Mammary microvascular endothelial cell (primary cell): ENCODE data around the gene MEGF8. TPM values are rescaled to one million over a fixed set of nuclear protein-coding genes. Genes with fewer than 3 reads are reported as not detected.

ENCODE experiments used
- total RNA-seq: library from RNA; depleted of rRNA; stranded (reverse); fragments of >200 nt; gene quantifications from 2 replicates; pipeline ENCODE4 v1.2.3, GENCODE V29; 2015

Gene MEGF8
- total RNA-seq = 17.9 and 22.0 TPM in 2 replicates

GRCh38 chr19:42325308-42325895, at the start of gene MEGF8:
TSS of gene MEGF8 (plus strand) at chr19:42325635. CDS start at chr19:42326244, 609 bp downstream.

GRCh38 chr19:42301646-42302203, 23.7 kb upstream of the MEGF8 start, which contains the start of gene PRR19:
TSS of gene PRR19 (plus strand) at chr19:42302132. CDS start at chr19:42309585, 7,453 bp downstream.

GRCh38 chr19:42313096-42313839, 12.2 kb upstream of the MEGF8 start, which contains the start of gene TMEM145:
TSS of gene TMEM145 (plus strand) at chr19:42313309. CDS start at chr19:42313377, 68 bp downstream.

GRCh38 chr19:42389899-42390298, 64.5 kb downstream of the MEGF8 start, which contains the start of gene CNFN:
TSS of gene CNFN (minus strand) at chr19:42390297. CDS start at chr19:42389037, 1,260 bp downstream.

GRCh38 chr19:42427313-42427712, 101.9 kb downstream of the MEGF8 start, which contains the start of gene LIPE:
TSS of gene LIPE (minus strand) at chr19:42427388. CDS start at chr19:42427149, 239 bp downstream.

Other genes with a start within 250 kb of the MEGF8 start
- gene ZNF574, start 249.5 kb upstream of the MEGF8 start, total RNA-seq = 14.5 and 17.2 TPM in 2 replicates
- 1.00 and 1.9 TPM in 2 replicates for gene POU2F2, start 193.2 kb upstream of the MEGF8 start, total RNA-seq
- 24.6 and 31.9 TPM in 2 replicates for gene DEDD2, start 108.0 kb upstream of the MEGF8 start, total RNA-seq
- gene ZNF526, start 105.3 kb upstream of the MEGF8 start, total RNA-seq = 6.2 and 7.4 TPM in 2 replicates
- 20.9 and 25.7 TPM in 2 replicates for gene GSK3A, start 83.0 kb upstream of the MEGF8 start, total RNA-seq
- 33.5 and 47.5 TPM in 2 replicates for gene ERF, start 70.5 kb upstream of the MEGF8 start, total RNA-seq
- 39.7 and 42.8 TPM in 2 replicates for gene CIC, start 56.4 kb upstream of the MEGF8 start, total RNA-seq
- gene PRR19, start 23.5 kb upstream of the MEGF8 start, total RNA-seq = 0.27 and 1.0 TPM in 2 replicates
- gene PAFAH1B3, start 23.0 kb upstream of the MEGF8 start, total RNA-seq = 32.9 and 44.7 TPM in 2 replicates
- gene TMEM145, start 12.3 kb upstream of the MEGF8 start, total RNA-seq = 0.27 TPM in 1 of 2 replicates, not detected in the other
- 1.00 TPM in 1 of 2 replicates, not detected in the other for gene CNFN, start 64.7 kb downstream of the MEGF8 start, total RNA-seq
- gene LIPE, start 101.8 kb downstream of the MEGF8 start, total RNA-seq = 16.7 and 25.6 TPM in 2 replicates
- gene CXCL17, start 117.3 kb downstream of the MEGF8 start, total RNA-seq = not detected in 2 replicates
- gene CEACAM1, start 202.8 kb downstream of the MEGF8 start, total RNA-seq = 13.3 and 15.4 TPM in 2 replicates